NCI-H510A treated with DMSO at 0.1 percent for 48 hours (cell line): ENCODE results near the gene CSNK1G3.
"Not testable (repeated sequence)": the region's sequence is repeated elsewhere in the genome, so short reads cannot be mapped to it uniquely, and the experiment has no call there.

Experiments
- DNase-seq: peaks from one replicate; lab custom pipeline; 2025; lab: John Stamatoyannopoulos, UW

Gene CSNK1G3

GRCh38 chr5:123561230-123561629, 49.3 kb downstream of the CSNK1G3 start:
- no peak for DNase-seq

GRCh38 chr5:123571927-123572326, 60.0 kb downstream of the CSNK1G3 start:
- no peak for DNase-seq

GRCh38 chr5:123578390-123578789, 66.4 kb downstream of the CSNK1G3 start:
- DNase-seq = no peak

GRCh38 chr5:123579410-123579809, 67.4 kb downstream of the CSNK1G3 start:
- DNase-seq = no peak

GRCh38 chr5:123582550-123583285, 70.7 kb downstream of the CSNK1G3 start:
- DNase-seq = no peak

GRCh38 chr5:123585871-123586270, 73.9 kb downstream of the CSNK1G3 start:
- DNase-seq = no peak

GRCh38 chr5:123594434-123594833, 82.5 kb downstream of the CSNK1G3 start:
- DNase-seq = no peak

- no peak for DNase-seq
Observed at GRCh38 chr5:123597018-123597417, 85.0 kb downstream of the CSNK1G3 start.

- no peak for DNase-seq
Observed at GRCh38 chr5:123598028-123598689, 86.2 kb downstream of the CSNK1G3 start.

GRCh38 chr5:123599171-123599570, 87.2 kb downstream of the CSNK1G3 start:
- DNase-seq = no peak

- DNase-seq = no peak
Observed at GRCh38 chr5:123601610-123602009, 89.6 kb downstream of the CSNK1G3 start.

GRCh38 chr5:123605822-123606221, 93.8 kb downstream of the CSNK1G3 start:
- DNase-seq = no peak

GRCh38 chr5:123610209-123610608, 98.2 kb downstream of the CSNK1G3 start:
- no peak for DNase-seq

- DNase-seq = peak; percentile 52
Observed at GRCh38 chr5:123610665-123611405, 98.9 kb downstream of the CSNK1G3 start.

GRCh38 chr5:123611406-123611709, 99.4 kb downstream of the CSNK1G3 start:
- no peak for DNase-seq

GRCh38 chr5:123617561-123617960, 105.6 kb downstream of the CSNK1G3 start:
- DNase-seq = no peak

GRCh38 chr5:123626051-123626450, 114.1 kb downstream of the CSNK1G3 start:
- no peak for DNase-seq

- DNase-seq = no peak
Observed at GRCh38 chr5:123628860-123629544, 117.0 kb downstream of the CSNK1G3 start.

GRCh38 chr5:123636006-123636405, 124.0 kb downstream of the CSNK1G3 start:
- DNase-seq = no peak

- DNase-seq = not testable (repeated sequence)
Observed at GRCh38 chr5:123637028-123637427, 125.1 kb downstream of the CSNK1G3 start.

GRCh38 chr5:123639244-123639643, 127.3 kb downstream of the CSNK1G3 start:
- no peak for DNase-seq

GRCh38 chr5:123645024-123645603, 133.1 kb downstream of the CSNK1G3 start:
- DNase-seq = no peak
